ENCODE measurements around the gene ALDH6A1.

The ALDH6A1 gene

GRCh38 chr14:74049876-74050495 is 34.3 kb downstream of the ALDH6A1 start:
- no peak for DNase-seq (ENCODE audit: low read depth, low spot score)

- no peak for DNase-seq (ENCODE audit: low read depth, low spot score)
Observed at GRCh38 chr14:74048281-74048680, 36.0 kb downstream of the ALDH6A1 start.

- no peak for DNase-seq (ENCODE audit: low read depth, low spot score)
Observed at GRCh38 chr14:74045522-74045921, 38.7 kb downstream of the ALDH6A1 start.

DNA sequence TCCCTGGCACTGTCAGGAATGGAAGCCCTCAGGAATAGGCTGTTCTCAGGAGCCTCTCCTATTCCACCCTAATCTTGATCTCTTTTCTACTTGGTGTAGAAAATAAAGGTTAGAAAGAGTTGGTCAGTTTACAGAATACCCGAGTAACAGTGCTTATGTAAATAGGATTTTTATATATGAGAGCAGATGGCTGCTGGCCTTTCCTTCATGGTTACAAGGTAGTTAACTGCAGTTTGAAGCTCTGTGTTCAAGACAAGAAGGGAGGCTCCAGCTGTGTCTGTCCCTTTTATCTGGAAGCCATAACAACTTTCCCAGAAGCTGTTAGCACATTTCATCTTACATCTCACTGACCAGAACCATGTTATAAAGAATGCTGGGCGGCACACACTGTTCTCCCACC is 42.0 kb downstream of the ALDH6A1 start:
- DNase-seq (ENCODE audit: low read depth, low spot score), result no peak

GRCh38 chr14:74038020-74038859 is 46.0 kb downstream of the ALDH6A1 start:
- peak; percentile 1 for DNase-seq (ENCODE audit: low read depth, low spot score)

DNA sequence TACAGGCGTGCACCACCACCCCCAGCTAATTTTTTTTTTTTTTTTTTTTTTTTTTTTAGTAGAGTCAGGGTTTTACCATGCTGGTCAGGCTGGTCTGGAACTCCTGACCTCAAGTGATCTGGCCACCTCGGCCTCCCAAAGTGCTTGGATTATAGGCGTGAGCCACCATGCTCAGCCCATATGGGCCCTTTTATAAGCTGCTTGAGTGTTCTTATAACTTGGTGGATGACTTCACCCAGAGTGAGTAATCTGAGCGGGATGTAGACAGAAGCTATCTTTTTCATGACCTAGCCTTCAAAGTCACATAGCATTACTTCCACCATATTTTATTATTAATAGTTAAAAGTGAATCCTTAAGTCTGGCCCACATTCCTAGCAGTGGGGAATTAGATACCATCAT is 48.7 kb downstream of the ALDH6A1 start:
- no peak for DNase-seq (ENCODE audit: low read depth, low spot score)

DNA sequence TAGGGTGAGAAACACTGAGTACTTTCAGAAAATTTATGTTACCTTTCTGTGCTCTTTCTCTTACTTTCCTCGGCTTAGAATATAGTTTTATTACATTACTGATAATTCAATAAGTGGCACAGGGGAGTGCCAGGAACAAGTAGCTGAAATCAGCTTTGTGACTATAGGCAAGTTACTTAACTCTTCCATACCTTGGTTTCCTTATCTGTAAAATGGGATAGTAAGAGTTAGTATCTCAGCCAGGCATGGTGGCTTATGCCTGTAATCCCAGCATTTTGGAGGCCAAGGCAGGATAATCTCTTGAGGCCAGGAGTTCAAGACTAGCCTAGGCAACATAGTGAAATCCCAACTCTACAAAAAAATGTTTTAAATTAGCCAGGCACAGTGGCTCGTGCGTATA is 49.7 kb downstream of the ALDH6A1 start:
- DNase-seq (ENCODE audit: low read depth, low spot score), result no peak

GRCh38 chr14:74029136-74029535 is 55.1 kb downstream of the ALDH6A1 start:
- no peak for DNase-seq (ENCODE audit: low read depth, low spot score)

GRCh38 chr14:74022346-74022745 is 61.9 kb downstream of the ALDH6A1 start:
- DNase-seq (ENCODE audit: low read depth, low spot score), result no peak

- no peak for DNase-seq (ENCODE audit: low read depth, low spot score)
Observed at GRCh38 chr14:74019408-74020137, 64.7 kb downstream of the ALDH6A1 start.

- DNase-seq (ENCODE audit: low read depth, low spot score), result peak; percentile 71
Observed at GRCh38 chr14:74018586-74019407, 65.5 kb downstream of the ALDH6A1 start, which contains the start of the genes BBOF1 and ENTPD5. BBOF1 (plus strand) TSS chr14:74019349; CDS start chr14:74019479, 130 bp downstream. ENTPD5 (minus strand) TSS chr14:74019288; CDS start chr14:73988102, 31,186 bp downstream.

- no peak for DNase-seq (ENCODE audit: low read depth, low spot score)
Observed at GRCh38 chr14:74018174-74018585, 66.1 kb downstream of the ALDH6A1 start.

DNA sequence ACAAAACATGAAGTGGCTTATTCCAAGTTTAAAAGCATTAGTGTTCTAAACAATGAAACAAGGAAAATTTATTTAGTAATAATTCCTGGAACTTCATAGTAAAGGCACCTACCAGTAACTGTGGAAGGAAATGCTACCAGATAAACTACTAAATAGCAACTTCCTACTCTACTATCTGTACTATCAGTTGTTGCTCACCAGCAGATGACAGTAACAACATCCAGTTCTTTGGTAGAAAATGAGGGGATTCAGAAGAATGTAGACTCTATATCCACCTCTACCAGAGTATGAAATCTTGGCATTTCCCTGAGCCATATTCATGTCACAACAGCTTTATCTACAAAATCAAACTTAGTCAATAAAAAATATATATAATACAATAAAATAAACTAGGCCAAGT is 68.3 kb downstream of the ALDH6A1 start:
- no peak for DNase-seq (ENCODE audit: low read depth, low spot score)

DNA sequence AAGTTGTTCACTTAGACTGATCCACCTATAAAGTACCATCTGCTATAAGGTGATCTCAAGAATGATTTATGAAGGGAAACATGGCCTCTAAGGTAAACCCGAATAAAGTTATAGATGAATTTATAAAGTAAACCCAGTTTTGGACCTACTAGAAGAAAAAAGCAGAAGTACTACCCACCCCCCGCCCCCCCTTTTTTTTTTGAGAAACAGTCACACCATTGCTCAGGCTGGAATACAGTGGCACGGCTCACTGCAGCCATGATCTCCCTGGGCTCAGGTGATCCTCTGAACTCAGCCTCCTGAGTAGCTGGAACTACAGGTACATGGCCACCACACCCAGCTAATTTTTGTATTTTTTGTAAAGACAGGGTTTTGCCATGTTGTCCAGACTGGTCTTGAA is 69.1 kb downstream of the ALDH6A1 start:
- DNase-seq (ENCODE audit: low read depth, low spot score), result no peak

- no peak for DNase-seq (ENCODE audit: low read depth, low spot score)
Observed at GRCh38 chr14:74014299-74014698, 70.0 kb downstream of the ALDH6A1 start.

DNA sequence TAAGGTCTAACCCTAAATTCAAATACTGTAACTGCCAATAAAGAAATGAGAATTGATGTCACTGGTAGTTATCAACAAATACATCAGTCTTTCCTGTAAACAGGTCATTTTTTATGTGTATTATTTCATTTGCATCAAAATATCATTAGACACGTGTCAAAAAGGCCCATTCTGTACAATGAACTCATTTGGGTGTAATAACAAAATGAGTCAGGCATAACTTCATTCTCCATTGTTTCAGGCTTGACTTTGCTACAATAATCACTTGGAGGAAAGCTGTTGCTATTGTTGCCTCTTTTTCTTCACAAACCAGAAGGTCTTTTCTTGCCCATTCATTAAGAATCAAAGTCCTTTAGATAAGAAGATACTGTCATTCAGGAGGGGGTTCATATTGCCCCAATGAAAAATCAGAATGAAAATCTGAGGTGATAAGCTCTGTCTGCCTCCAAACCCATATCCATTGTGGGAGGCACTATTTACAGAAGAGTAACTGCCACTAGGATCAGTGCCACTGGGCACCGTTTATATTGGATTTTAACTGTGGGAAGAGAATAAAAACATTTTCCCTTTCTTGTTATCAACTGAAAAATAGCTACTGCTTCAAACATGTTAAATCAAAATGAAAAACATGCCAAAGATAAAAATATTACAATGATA is 75.3 kb downstream of the ALDH6A1 start:
- DNase-seq (ENCODE audit: low read depth, low spot score), result no peak

Measured in activated CD4-positive, CD25-positive, alpha-beta regulatory T cell treated with anti-CD3 and anti-CD28 coated beads, Interleukin-2, amount 50 U/mL, for 16 hours (primary cell).